HEK293 (cell line): ENCODE results near the gene BRD1.

Source experiments
- CTCF ChIA-PET: fragments of 350-600 bp; formaldehyde crosslinking; extraction: SDS; loops from one replicate; lab custom pipeline; 2021; ENCODE audit warnings: antibody characterized with exemption; lab: Yijun Ruan, JAX
- POLR2A ChIA-PET: fragments of 300-600 bp; formaldehyde crosslinking; extraction: SDS; loops from one replicate; lab custom pipeline; 2020; ENCODE audit warnings: antibody characterized with exemption, inconsistent platforms; lab: Yijun Ruan, JAX
- H3K27ac ChIP-seq: fragments of 200-500 bp; sonication (Bioruptor generic); 2 replicates; pipeline ENCODE4 v1.5.1; 2014; ENCODE audit warnings: low read depth, low read length, control low read depth, inconsistent platforms; ENCODE audit errors: extremely low read depth
- H3K36me3 ChIP-seq, 2 experiments: fragments of 200-500 bp in 1 of 2; sonication (Bioruptor generic) in 1 of 2; 1 replicate in 1 of 2; 2 replicates in 1 of 2; pipeline ENCODE4 v1.5.1; 2014 to 2017; ENCODE audit warnings: inconsistent platforms in 2 of 2, low read length in 2 of 2; ENCODE audit not compliant: control insufficient read depth in 2 of 2, insufficient read depth in 1 of 2
- H3K4me1 ChIP-seq: fragments of 200-500 bp; sonication (Bioruptor generic); 2 replicates; pipeline ENCODE4 v1.5.1; 2014; ENCODE audit warnings: mild to moderate bottlenecking, low read length, inconsistent platforms; ENCODE audit not compliant: control insufficient read depth, insufficient read depth
- H3K4me3 ChIP-seq: 2 replicates; pipeline ENCODE4 v1.5.1; 2011; ENCODE audit warnings: low read depth, mild to moderate bottlenecking, control low read depth, low read length, moderate library complexity
- H3K9me3 ChIP-seq: fragments of 200-500 bp; sonication (Bioruptor generic); 2 replicates; pipeline ENCODE4 v1.5.1; 2014; ENCODE audit warnings: low read depth, low read length, inconsistent platforms; ENCODE audit not compliant: control insufficient read depth, insufficient read depth
- FEZF1 ChIP-seq: fragments of 450-650 bp; formaldehyde crosslinking; IDR thresholded peaks from 2 replicates; pipeline ENCODE4 v1.5.1; 2016; ENCODE audit warnings: missing biosample characterization, missing genetic modification characterization
- ZIC2 ChIP-seq: fragments of 450-650 bp; formaldehyde crosslinking; IDR thresholded peaks from 2 replicates; pipeline ENCODE4 v1.5.1; 2016; ENCODE audit warnings: missing biosample characterization, missing genetic modification characterization
- ZNF366 ChIP-seq: fragments of 450-650 bp; formaldehyde crosslinking; conservative IDR thresholded peaks from 2 replicates; pipeline ENCODE4 v1.5.1; 2016; ENCODE audit warnings: missing biosample characterization, missing genetic modification characterization
- ZNF473 ChIP-seq: fragments of 450-650 bp; formaldehyde crosslinking; IDR thresholded peaks from 2 replicates; pipeline ENCODE4 v1.5.1; 2017; ENCODE audit warnings: missing biosample characterization, missing genetic modification characterization
- ZNF571 ChIP-seq: fragments of 450-650 bp; formaldehyde crosslinking; IDR thresholded peaks from 2 replicates; pipeline ENCODE4 v1.5.0; 2017; ENCODE audit warnings: missing biosample characterization, missing genetic modification characterization
- ZNF610 ChIP-seq: fragments of 450-650 bp; formaldehyde crosslinking; IDR thresholded peaks from 2 replicates; pipeline ENCODE4 v1.5.1; 2016; ENCODE audit warnings: missing biosample characterization, missing genetic modification characterization, borderline replicate concordance
- ZNF776 ChIP-seq: fragments of 450-650 bp; formaldehyde crosslinking; IDR thresholded peaks from 2 replicates; pipeline ENCODE4 v1.5.0; 2017; ENCODE audit warnings: missing biosample characterization, missing genetic modification characterization, borderline replicate concordance
- TF ChIP-seq, protein P1 (sequence below): fragments of 450-650 bp; formaldehyde crosslinking; conservative IDR thresholded peaks from 2 replicates; pipeline ENCODE4 v1.5.1; 2016; ENCODE audit warnings: low read depth, missing biosample characterization, missing genetic modification characterization
- TF ChIP-seq, protein P2 (sequence below): fragments of 450-650 bp; formaldehyde crosslinking; IDR thresholded peaks from 2 replicates; pipeline ENCODE4 v1.5.1; 2016; ENCODE audit warnings: missing biosample characterization, missing genetic modification characterization
- TF ChIP-seq, protein P3 (sequence below): fragments of 450-650 bp; formaldehyde crosslinking; IDR thresholded peaks from 2 replicates; pipeline ENCODE4 v1.5.1; 2016; ENCODE audit warnings: missing biosample characterization, missing genetic modification characterization
- TF ChIP-seq, protein P4 (sequence below): fragments of 450-650 bp; formaldehyde crosslinking; IDR thresholded peaks from 2 replicates; pipeline ENCODE4 v1.5.0; 2017; ENCODE audit warnings: missing biosample characterization, missing genetic modification characterization, borderline replicate concordance
- TF ChIP-seq, protein P5 (sequence below): fragments of 450-650 bp; IDR thresholded peaks from 2 replicates; pipeline ENCODE4 v1.5.1; 2018; ENCODE audit warnings: missing biosample characterization, missing genetic modification characterization

Gene BRD1

DNA sequence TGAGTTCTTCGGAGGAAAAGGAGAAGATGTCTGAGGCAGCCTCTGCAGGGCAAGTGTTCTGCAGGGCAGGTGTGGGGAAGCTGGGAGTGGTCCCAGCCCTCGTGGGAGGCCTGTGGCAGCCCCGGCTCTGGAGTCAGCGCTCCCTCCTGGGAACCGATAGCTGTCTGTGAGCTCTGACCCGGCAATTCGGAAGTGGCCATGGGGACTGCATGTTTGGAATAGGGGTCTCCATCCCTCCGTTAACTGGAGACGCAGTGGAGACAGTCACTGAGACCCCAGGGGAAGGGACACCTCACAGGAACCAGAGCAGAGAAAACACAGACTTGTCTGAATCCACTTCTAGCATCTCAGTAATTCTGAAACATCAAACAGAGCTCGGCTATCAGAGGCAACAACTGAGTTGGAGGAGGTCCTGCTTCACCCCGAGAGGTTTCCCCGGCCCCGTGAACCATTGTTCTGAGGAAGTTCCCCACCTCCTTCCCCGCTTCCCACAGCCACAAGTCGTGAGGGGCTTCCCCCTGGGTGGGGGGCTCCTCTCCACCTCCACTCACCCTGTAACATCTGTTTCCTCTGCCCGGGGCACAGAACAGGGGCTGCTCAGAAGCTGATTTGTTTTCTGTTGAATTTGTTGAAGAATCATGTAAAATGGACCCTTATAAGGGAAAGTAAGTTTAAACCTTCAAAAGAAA, 99.6 kb downstream of the BRD1 start (continued):
- TF ChIP-seq, protein P1, sequence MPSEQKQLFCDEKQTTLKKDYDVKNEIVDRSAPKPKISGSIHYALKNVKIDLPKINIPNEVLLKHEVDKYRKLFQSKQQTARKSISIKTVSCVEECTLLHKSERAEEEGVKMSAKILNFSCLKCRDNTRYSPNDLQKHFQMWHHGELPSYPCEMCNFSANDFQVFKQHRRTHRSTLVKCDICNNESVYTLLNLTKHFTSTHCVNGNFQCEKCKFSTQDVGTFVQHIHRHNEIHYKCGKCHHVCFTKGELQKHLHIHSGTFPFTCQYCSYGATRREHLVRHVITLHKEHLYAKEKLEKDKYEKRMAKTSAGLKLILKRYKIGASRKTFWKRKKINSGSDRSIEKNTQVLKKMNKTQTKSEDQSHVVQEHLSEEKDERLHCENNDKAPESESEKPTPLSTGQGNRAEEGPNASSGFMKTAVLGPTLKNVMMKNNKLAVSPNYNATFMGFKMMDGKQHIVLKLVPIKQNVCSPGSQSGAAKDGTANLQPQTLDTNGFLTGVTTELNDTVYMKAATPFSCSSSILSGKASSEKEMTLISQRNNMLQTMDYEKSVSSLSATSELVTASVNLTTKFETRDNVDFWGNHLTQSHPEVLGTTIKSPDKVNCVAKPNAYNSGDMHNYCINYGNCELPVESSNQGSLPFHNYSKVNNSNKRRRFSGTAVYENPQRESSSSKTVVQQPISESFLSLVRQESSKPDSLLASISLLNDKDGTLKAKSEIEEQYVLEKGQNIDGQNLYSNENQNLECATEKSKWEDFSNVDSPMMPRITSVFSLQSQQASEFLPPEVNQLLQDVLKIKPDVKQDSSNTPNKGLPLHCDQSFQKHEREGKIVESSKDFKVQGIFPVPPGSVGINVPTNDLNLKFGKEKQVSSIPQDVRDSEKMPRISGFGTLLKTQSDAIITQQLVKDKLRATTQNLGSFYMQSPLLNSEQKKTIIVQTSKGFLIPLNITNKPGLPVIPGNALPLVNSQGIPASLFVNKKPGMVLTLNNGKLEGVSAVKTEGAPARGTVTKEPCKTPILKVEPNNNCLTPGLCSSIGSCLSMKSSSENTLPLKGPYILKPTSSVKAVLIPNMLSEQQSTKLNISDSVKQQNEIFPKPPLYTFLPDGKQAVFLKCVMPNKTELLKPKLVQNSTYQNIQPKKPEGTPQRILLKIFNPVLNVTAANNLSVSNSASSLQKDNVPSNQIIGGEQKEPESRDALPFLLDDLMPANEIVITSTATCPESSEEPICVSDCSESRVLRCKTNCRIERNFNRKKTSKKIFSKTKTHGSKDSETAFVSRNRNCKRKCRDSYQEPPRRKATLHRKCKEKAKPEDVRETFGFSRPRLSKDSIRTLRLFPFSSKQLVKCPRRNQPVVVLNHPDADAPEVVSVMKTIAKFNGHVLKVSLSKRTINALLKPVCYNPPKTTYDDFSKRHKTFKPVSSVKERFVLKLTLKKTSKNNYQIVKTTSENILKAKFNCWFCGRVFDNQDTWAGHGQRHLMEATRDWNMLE (tag by site-specific recombination): no peak
- TF ChIP-seq ZIC2 (tag by site-specific recombination) (no peak), ZNF776 (tag by site-specific recombination) (no peak), ZNF366 (tag by site-specific recombination) (no peak)
- TF ChIP-seq, all 188 proteins: peak for 0

DNA sequence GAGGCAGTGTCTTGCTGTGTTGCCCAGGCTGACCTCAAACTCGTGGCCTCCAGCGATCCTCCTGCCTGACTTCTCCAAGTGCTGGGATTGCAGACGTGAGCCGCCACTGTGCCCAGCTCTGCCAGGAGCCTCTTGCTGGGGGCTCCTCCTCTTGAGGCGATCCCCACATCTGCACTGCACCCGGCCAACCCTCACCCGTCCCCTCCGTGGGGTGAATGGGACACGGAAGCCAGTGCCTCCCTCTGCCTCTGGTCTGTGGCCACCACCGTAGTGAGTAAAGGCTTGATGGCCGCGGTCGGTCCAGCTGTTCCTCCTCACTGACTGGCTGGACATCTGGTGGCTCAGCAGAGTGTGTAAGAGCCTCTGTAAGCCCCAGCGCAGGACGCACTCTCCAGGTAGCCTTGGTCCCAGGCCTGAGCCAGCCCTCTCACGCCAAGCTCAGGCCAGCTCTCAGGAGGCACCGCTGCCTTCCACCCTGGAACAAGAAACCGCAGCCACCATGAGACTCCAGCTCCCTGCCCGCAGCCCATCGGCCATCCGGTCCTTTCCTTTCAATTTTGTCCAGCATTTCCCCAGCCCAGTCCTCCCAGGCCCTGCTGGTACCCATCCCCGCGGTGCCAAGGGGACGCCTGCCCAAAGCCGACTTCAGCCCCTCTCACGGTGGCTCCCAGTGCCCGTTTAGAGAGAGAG, 100.3 kb downstream of the BRD1 start:
- Histone ChIP-seq H3K27ac (no peak overlapping the region), H3K9me3 (no peaks in the 10 kb centered on the region), H3K4me3 (no peak overlapping the region), H3K4me1 (no peaks in the 10 kb centered on the region), H3K36me3 (no peaks in the 10 kb centered on the region)
- TF ChIP-seq, protein P2, sequence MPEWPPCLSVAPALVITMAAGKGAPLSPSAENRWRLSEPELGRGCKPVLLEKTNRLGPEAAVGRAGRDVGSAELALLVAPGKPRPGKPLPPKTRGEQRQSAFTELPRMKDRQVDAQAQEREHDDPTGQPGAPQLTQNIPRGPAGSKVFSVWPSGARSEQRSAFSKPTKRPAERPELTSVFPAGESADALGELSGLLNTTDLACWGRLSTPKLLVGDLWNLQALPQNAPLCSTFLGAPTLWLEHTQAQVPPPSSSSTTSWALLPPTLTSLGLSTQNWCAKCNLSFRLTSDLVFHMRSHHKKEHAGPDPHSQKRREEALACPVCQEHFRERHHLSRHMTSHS (tag by site-specific recombination): no peak
- TF ChIP-seq FEZF1 (no peak), ZNF610 (no peak), ZNF571 (tag by site-specific recombination) (no peak), ZNF473 (tag by site-specific recombination) (no peak)
- TF ChIP-seq, protein P3, sequence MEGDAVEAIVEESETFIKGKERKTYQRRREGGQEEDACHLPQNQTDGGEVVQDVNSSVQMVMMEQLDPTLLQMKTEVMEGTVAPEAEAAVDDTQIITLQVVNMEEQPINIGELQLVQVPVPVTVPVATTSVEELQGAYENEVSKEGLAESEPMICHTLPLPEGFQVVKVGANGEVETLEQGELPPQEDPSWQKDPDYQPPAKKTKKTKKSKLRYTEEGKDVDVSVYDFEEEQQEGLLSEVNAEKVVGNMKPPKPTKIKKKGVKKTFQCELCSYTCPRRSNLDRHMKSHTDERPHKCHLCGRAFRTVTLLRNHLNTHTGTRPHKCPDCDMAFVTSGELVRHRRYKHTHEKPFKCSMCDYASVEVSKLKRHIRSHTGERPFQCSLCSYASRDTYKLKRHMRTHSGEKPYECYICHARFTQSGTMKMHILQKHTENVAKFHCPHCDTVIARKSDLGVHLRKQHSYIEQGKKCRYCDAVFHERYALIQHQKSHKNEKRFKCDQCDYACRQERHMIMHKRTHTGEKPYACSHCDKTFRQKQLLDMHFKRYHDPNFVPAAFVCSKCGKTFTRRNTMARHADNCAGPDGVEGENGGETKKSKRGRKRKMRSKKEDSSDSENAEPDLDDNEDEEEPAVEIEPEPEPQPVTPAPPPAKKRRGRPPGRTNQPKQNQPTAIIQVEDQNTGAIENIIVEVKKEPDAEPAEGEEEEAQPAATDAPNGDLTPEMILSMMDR: no peak
- TF ChIP-seq, protein P4, sequence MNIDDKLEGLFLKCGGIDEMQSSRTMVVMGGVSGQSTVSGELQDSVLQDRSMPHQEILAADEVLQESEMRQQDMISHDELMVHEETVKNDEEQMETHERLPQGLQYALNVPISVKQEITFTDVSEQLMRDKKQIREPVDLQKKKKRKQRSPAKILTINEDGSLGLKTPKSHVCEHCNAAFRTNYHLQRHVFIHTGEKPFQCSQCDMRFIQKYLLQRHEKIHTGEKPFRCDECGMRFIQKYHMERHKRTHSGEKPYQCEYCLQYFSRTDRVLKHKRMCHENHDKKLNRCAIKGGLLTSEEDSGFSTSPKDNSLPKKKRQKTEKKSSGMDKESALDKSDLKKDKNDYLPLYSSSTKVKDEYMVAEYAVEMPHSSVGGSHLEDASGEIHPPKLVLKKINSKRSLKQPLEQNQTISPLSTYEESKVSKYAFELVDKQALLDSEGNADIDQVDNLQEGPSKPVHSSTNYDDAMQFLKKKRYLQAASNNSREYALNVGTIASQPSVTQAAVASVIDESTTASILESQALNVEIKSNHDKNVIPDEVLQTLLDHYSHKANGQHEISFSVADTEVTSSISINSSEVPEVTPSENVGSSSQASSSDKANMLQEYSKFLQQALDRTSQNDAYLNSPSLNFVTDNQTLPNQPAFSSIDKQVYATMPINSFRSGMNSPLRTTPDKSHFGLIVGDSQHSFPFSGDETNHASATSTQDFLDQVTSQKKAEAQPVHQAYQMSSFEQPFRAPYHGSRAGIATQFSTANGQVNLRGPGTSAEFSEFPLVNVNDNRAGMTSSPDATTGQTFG (tag by site-specific recombination): no peak
- TF ChIP-seq, protein P5, sequence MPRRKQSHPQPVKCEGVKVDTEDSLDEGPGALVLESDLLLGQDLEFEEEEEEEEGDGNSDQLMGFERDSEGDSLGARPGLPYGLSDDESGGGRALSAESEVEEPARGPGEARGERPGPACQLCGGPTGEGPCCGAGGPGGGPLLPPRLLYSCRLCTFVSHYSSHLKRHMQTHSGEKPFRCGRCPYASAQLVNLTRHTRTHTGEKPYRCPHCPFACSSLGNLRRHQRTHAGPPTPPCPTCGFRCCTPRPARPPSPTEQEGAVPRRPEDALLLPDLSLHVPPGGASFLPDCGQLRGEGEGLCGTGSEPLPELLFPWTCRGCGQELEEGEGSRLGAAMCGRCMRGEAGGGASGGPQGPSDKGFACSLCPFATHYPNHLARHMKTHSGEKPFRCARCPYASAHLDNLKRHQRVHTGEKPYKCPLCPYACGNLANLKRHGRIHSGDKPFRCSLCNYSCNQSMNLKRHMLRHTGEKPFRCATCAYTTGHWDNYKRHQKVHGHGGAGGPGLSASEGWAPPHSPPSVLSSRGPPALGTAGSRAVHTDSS (tag by site-specific recombination): no peak
- POLR2A ChIA-PET: interaction anchor here (0.6 kb wide), 1 partner anchor 53 kb away, joined by 3 read pairs; no protein-coding TSS in a partner anchor
- CTCF ChIA-PET: interaction anchor here (0.7 to 1.0 kb wide), 2 partner anchors 310 to 423 kb away, joined by 4 read pairs; no protein-coding TSS in a partner anchor
